ENCODE results near the gene TNKS1BP1.

The TNKS1BP1 gene

GRCh38 chr11:57255618-57256017 is 69.1 kb downstream of the TNKS1BP1 start:
- TF ChIP-seq POLR2AphosphoS5 (IDR thresholded peaks at IDR 0.05; ENCODE audit: low read depth, low read length) (no peak), REST (IDR thresholded peaks at IDR 0.05; ENCODE audit: insufficient read depth in 1 of 2, low read depth in 2 of 2, low read length in 2 of 2) (no peak), TAF1 (IDR thresholded peaks at IDR 0.05; ENCODE audit: borderline replicate concordance, insufficient read depth, low read length) (no peak), FOXP2 (optimal IDR thresholded peaks at IDR 0.05; ENCODE audit: borderline replicate concordance, extremely low read depth, extremely low read length, insufficient read depth) (no peak), SIN3A (IDR thresholded peaks at IDR 0.05; ENCODE audit: borderline replicate concordance, insufficient read depth, low read length) (no peak)

- TF ChIP-seq SIN3A (IDR thresholded peaks at IDR 0.05; ENCODE audit: borderline replicate concordance, insufficient read depth, low read length) (no peak), TAF1 (IDR thresholded peaks at IDR 0.05; ENCODE audit: borderline replicate concordance, insufficient read depth, low read length) (no peak), FOXP2 (optimal IDR thresholded peaks at IDR 0.05; ENCODE audit: borderline replicate concordance, extremely low read depth, extremely low read length, insufficient read depth) (no peak), REST (IDR thresholded peaks at IDR 0.05; ENCODE audit: insufficient read depth in 1 of 2, low read depth in 2 of 2, low read length in 2 of 2) (no peak), POLR2AphosphoS5 (IDR thresholded peaks at IDR 0.05; ENCODE audit: low read depth, low read length) (no peak)
Measured at GRCh38 chr11:57254631-57255030, 70.1 kb downstream of the TNKS1BP1 start.

GRCh38 chr11:57251491-57252104 is 73.2 kb downstream of the TNKS1BP1 start:
- TF ChIP-seq REST (IDR thresholded peaks at IDR 0.05; ENCODE audit: insufficient read depth in 1 of 2, low read depth in 2 of 2, low read length in 2 of 2): no peak
- no peak for TF ChIP-seq POLR2AphosphoS5 (IDR thresholded peaks at IDR 0.05; ENCODE audit: low read depth, low read length)
- no peak for TF ChIP-seq FOXP2 (optimal IDR thresholded peaks at IDR 0.05; ENCODE audit: borderline replicate concordance, extremely low read depth, extremely low read length, insufficient read depth)
- no peak for TF ChIP-seq SIN3A (IDR thresholded peaks at IDR 0.05; ENCODE audit: borderline replicate concordance, insufficient read depth, low read length)
- no peak for TF ChIP-seq TAF1 (IDR thresholded peaks at IDR 0.05; ENCODE audit: borderline replicate concordance, insufficient read depth, low read length)

GRCh38 chr11:57251037-57251436 is 73.7 kb downstream of the TNKS1BP1 start:
- TF ChIP-seq FOXP2 (optimal IDR thresholded peaks at IDR 0.05; ENCODE audit: borderline replicate concordance, extremely low read depth, extremely low read length, insufficient read depth) (no peak), SIN3A (IDR thresholded peaks at IDR 0.05; ENCODE audit: borderline replicate concordance, insufficient read depth, low read length) (no peak), REST (IDR thresholded peaks at IDR 0.05; ENCODE audit: insufficient read depth in 1 of 2, low read depth in 2 of 2, low read length in 2 of 2) (no peak), TAF1 (IDR thresholded peaks at IDR 0.05; ENCODE audit: borderline replicate concordance, insufficient read depth, low read length) (no peak), POLR2AphosphoS5 (IDR thresholded peaks at IDR 0.05; ENCODE audit: low read depth, low read length) (no peak)
